ENCODE results near the gene AKAP10. TPM values are rescaled to one million over a fixed set of nuclear protein-coding genes. Genes with fewer than 3 reads are reported as not detected.
"Not testable (repeated sequence)": the region's sequence is repeated elsewhere in the genome, so short reads cannot be mapped to it uniquely, and the experiment has no call there.

Gene AKAP10
- total RNA-seq, 1 experiment from 2014 or later, result 23.3 TPM

DNA sequence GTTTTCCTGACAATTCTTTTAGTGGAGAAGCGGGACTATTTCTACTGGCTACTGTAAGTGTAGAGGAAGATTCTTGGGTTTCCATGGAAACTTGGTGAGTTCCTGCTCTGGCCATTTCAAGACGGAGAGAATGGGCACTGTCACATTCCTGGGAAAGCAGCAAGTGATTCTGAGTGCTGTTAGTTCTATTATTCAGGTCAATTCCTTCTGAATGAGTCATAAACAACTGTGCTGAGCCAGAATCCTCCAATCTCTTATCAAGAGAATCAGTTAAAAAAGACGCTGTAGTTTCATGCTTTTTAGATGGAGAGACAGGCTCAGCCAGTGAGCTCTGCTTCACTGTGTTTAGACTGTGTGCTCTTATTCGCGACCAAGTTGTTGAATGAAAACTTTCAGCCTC is 19.6 kb downstream of the AKAP10 start:
- no peak for TF ChIP-seq EZH2phosphoT487 (IDR thresholded peaks at IDR 0.05; ENCODE audit: borderline replicate concordance, low read length)
- TF ChIP-seq EZH2 (IDR thresholded peaks at IDR 0.05; ENCODE audit: low read length, unreplicated experiment), result no peak
- no peak for TF ChIP-seq CTCF (conservative IDR thresholded peaks at IDR 0.05; ENCODE audit: low read depth, low read length)
- intact Hi-C loops (cut with micrococcal nuclease), result no loop called here
- Histone ChIP-seq H3K9ac (ENCODE audit: low read length) (no peak overlapping the region), H4K20me1 (ENCODE audit: low read length) (no peaks in the 10 kb centered on the region), H3K27me3 (ENCODE audit: low read length) (no peaks in the 10 kb centered on the region), H3K4me1 (ENCODE audit: insufficient read depth, low read length) (peaks cover 29% of the 10 kb centered on the region), H2AFZ (ENCODE audit: low read length) (no peak overlapping the region), H3K4me3 (ENCODE audit: low read length) (no peak overlapping the region), H3K9me2 (replicated peaks; ENCODE audit: low read length) (no peaks in the 10 kb centered on the region), H3K36me3 (ENCODE audit: low read depth, low read length) (peaks cover 31% of the 10 kb centered on the region), H3F3A (ENCODE audit: low read length, unreplicated experiment) (peaks cover 6% of the 10 kb centered on the region), H3K27ac (ENCODE audit: low read length) (peak overlapping the region; percentile 50), H3K9me3 (ENCODE audit: low read length) (no peaks in the 10 kb centered on the region), H3K4me2 (ENCODE audit: low read length) (peak overlapping the region; percentile 60), H3K79me2 (ENCODE audit: low read length) (peaks cover 54% of the 10 kb centered on the region)
- no TSS peak for BruUV-seq (replicated peaks)
- ChIA-PET POLR2A (ENCODE audit: unreplicated experiment) (no interaction called here), CTCF (no interaction called here)
- ATAC-seq, result peak; percentile 99
- peak; percentile 94 for DNase-seq

- Histone ChIP-seq H3K9me3 (ENCODE audit: low read length) (no peaks in the 10 kb centered on the region), H3K27ac (ENCODE audit: low read length) (no peak overlapping the region), H3F3A (ENCODE audit: low read length, unreplicated experiment) (peaks cover 6% of the 10 kb centered on the region), H3K4me3 (ENCODE audit: low read length) (no peak overlapping the region), H3K4me2 (ENCODE audit: low read length) (no peak overlapping the region), H3K9ac (ENCODE audit: low read length) (no peak overlapping the region), H3K9me2 (replicated peaks; ENCODE audit: low read length) (no peaks in the 10 kb centered on the region), H4K20me1 (ENCODE audit: low read length) (no peaks in the 10 kb centered on the region), H3K4me1 (ENCODE audit: insufficient read depth, low read length) (peaks cover 26% of the 10 kb centered on the region), H2AFZ (ENCODE audit: low read length) (no peak overlapping the region), H3K36me3 (ENCODE audit: low read depth, low read length) (peaks cover 17% of the 10 kb centered on the region), H3K27me3 (ENCODE audit: low read length) (no peaks in the 10 kb centered on the region), H3K79me2 (ENCODE audit: low read length) (peaks cover 61% of the 10 kb centered on the region)
- BruUV-seq (replicated peaks), result no TSS peak
- no peak for ATAC-seq
- intact Hi-C loops (cut with micrococcal nuclease), result no loop called here
- TF ChIP-seq CTCF (conservative IDR thresholded peaks at IDR 0.05; ENCODE audit: low read depth, low read length), result no peak
- no peak for TF ChIP-seq EZH2 (IDR thresholded peaks at IDR 0.05; ENCODE audit: low read length, unreplicated experiment)
- no peak for TF ChIP-seq EZH2phosphoT487 (IDR thresholded peaks at IDR 0.05; ENCODE audit: borderline replicate concordance, low read length)
- CTCF ChIA-PET, result no interaction called here
- DNase-seq, result no peak
- POLR2A ChIA-PET (ENCODE audit: unreplicated experiment), result no interaction called here
Measured at GRCh38 chr17:19955099-19955498, 22.5 kb downstream of the AKAP10 start.

- H3K4me2 ChIP-seq (ENCODE audit: low read length); H3F3A ChIP-seq (ENCODE audit: low read length, unreplicated experiment); BruUV-seq (replicated peaks); H3K27ac ChIP-seq (ENCODE audit: low read length); H3K9me2 ChIP-seq (replicated peaks; ENCODE audit: low read length); H3K27me3 ChIP-seq (ENCODE audit: low read length); H3K4me3 ChIP-seq (ENCODE audit: low read length); H2AFZ ChIP-seq (ENCODE audit: low read length); H4K20me1 ChIP-seq (ENCODE audit: low read length); ATAC-seq; H3K4me1 ChIP-seq (ENCODE audit: insufficient read depth, low read length); POLR2A ChIA-PET (ENCODE audit: unreplicated experiment); DNase-seq; H3K9ac ChIP-seq (ENCODE audit: low read length); H3K9me3 ChIP-seq (ENCODE audit: low read length); intact Hi-C loops (cut with micrococcal nuclease); CTCF ChIA-PET: not testable (repeated sequence)
- peaks cover 83% of the 10 kb centered on the region for H3K79me2 ChIP-seq (ENCODE audit: low read length)
- peaks cover 21% of the 10 kb centered on the region for H3K36me3 ChIP-seq (ENCODE audit: low read depth, low read length)
Measured at GRCh38 chr17:19951411-19951810, 26.2 kb downstream of the AKAP10 start.

DNA sequence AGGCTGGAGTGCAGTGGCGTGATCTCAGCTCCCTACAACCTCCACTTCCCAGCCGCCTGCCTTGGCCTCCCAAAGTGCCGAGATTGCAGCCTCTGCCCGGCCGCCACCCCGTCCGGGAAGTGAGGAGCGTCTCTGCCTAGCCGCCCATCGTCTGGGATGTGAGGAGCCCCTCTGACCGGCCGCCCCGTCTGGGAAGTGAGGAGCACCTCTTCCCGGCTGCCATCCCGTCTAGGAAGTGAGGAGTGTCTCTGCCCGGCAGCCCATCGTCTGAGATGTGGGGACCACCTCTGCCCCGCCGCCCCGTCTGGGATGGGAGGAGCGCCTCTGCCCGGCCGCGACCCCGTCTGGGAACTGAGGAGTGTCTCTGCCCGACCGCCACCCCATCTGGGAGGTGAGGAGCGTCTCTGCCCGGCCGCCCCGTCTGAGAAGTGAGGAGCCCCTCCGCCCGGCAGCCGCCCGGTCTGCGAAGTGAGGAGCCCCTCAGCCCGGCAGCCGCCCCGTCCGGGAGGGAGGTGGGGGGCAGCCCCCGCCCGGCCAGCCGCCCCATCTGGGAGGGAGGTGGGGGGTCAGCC is 26.9 kb downstream of the AKAP10 start:
- intact Hi-C loops (cut with micrococcal nuclease); H3K27ac ChIP-seq (ENCODE audit: low read length); H3K4me2 ChIP-seq (ENCODE audit: low read length); DNase-seq; POLR2A ChIA-PET (ENCODE audit: unreplicated experiment); H3K27me3 ChIP-seq (ENCODE audit: low read length); H2AFZ ChIP-seq (ENCODE audit: low read length); ATAC-seq; H3K9ac ChIP-seq (ENCODE audit: low read length); CTCF ChIA-PET; H3F3A ChIP-seq (ENCODE audit: low read length, unreplicated experiment); BruUV-seq (replicated peaks); H3K4me3 ChIP-seq (ENCODE audit: low read length); H3K9me2 ChIP-seq (replicated peaks; ENCODE audit: low read length); H3K4me1 ChIP-seq (ENCODE audit: insufficient read depth, low read length); H4K20me1 ChIP-seq (ENCODE audit: low read length); H3K9me3 ChIP-seq (ENCODE audit: low read length): not testable (repeated sequence)
- H3K36me3 ChIP-seq (ENCODE audit: low read depth, low read length), result peaks cover 16% of the 10 kb centered on the region
- peaks cover 77% of the 10 kb centered on the region for H3K79me2 ChIP-seq (ENCODE audit: low read length)

Data from PC-3 (cell line).